Small intestine (tissue), 7 donors: ENCODE data around the gene CD44. TPM values are rescaled to one million over a fixed set of nuclear protein-coding genes. Genes with fewer than 3 reads are reported as not detected.

ENCODE experiments used
- DNase-seq, 2 donors: peaks; one replicate each; pipeline versions ENCODE4 v3.0.0 to v3.0.0-alpha.2; 2013
- FAIRE-seq: peaks from 2 replicates; lab custom pipeline; 2012; peaks lifted over from hg19 to GRCh38; lab: Jason Lieb, UNC
- H3K27ac ChIP-seq, 3 donors: one replicate each; pipeline ENCODE4 v1.5.1; 2013; ENCODE audit warnings: low read length in 2 of 3, mild to moderate bottlenecking in 2 of 3, control low read depth in 1 of 3, inconsistent platforms in 1 of 3, low read depth in 1 of 3, moderate library complexity in 1 of 3
- H3K27me3 ChIP-seq, 3 donors: one replicate each; pipeline ENCODE4 v1.6.1; 2013; ENCODE audit warnings: low read length in 3 of 3, inconsistent platforms in 1 of 3; ENCODE audit not compliant: control insufficient read depth in 3 of 3, insufficient read depth in 3 of 3
- H3K36me3 ChIP-seq, 3 donors: one replicate each; pipeline ENCODE4 v1.6.1; 2013; ENCODE audit warnings: low read length in 3 of 3, inconsistent platforms in 1 of 3, low read depth in 1 of 3, mild to moderate bottlenecking in 1 of 3, moderate library complexity in 1 of 3; ENCODE audit not compliant: control insufficient read depth in 3 of 3, insufficient read depth in 2 of 3
- H3K4me1 ChIP-seq, 3 donors: one replicate each; pipeline ENCODE4 v1.6.1; 2013; ENCODE audit warnings: low read length in 2 of 3, inconsistent platforms in 1 of 3, low read depth in 1 of 3, mild to moderate bottlenecking in 1 of 3, moderate library complexity in 1 of 3; ENCODE audit not compliant: control insufficient read depth in 3 of 3, insufficient read depth in 2 of 3
- H3K4me3 ChIP-seq, 3 donors: one replicate each; pipeline ENCODE4 v1.5.1; 2013; ENCODE audit warnings: low read length in 3 of 3, control low read depth in 1 of 3, inconsistent platforms in 1 of 3, low read depth in 1 of 3, mild to moderate bottlenecking in 1 of 3, moderate library complexity in 1 of 3
- H3K9me3 ChIP-seq, 2 donors: one replicate each; pipeline ENCODE4 v1.6.1; 2013; ENCODE audit warnings: low read depth in 1 of 2, low read length in 1 of 2; ENCODE audit not compliant: control insufficient read depth in 2 of 2, insufficient read depth in 1 of 2
- WGBS, 3 donors: extraction: QIAGEN DNeasy Blood & Tissue Kit; methylation state at CpG; one replicate each; pipeline ENCODE4 v1.1.7; 2013; 5-methylcytosine and 5-hydroxymethylcytosine counted together
- polyA plus RNA-seq, 4 donors: library from polyadenylated mRNA; stranded (reverse) in 3 of 4; unstranded in 1 of 4; fragments of 200-250 nt in 3 of 4; fragments of 120-200 nt in 1 of 4; gene quantifications; one replicate each; pipeline versions ENCODE4 v1.2.1 to v1.2.3, GENCODE V29; 2013
- donor health status: healthy with polysubstance abuse.
- donor health status: control.
- donor health status: control.
- donor health status: Bipolar disorder and iron deficiency.
- donor health status: healthy.

Gene CD44
- polyA plus RNA-seq, 4 donors = 5.4 to 89.6 (median 19.6) TPM

GRCh38 chr11:35160246-35160824 lies 21.4 kb downstream of the CD44 start:
- Histone ChIP-seq H3K27me3 (peaks cover 0 to 2% (median 0%) of the 10 kb centered on the region in 3 donors), H3K4me3 (no peak overlapping the region), H3K27ac (peak overlapping the region in 1 of 3 donors; percentile 2), H3K36me3 (peaks cover 0 to 3% (median 0%) of the 10 kb centered on the region in 3 donors), H3K4me1 (peaks cover 3 to 46% (median 4%) of the 10 kb centered on the region in 3 donors), H3K9me3 (no peaks in the 10 kb centered on the region)
- WGBS, 3 donors = 73 to 79% (median 74%) methylated on average over 7 of the region's 7 CpGs
- FAIRE-seq = no peak
- DNase-seq = no peak

DNA sequence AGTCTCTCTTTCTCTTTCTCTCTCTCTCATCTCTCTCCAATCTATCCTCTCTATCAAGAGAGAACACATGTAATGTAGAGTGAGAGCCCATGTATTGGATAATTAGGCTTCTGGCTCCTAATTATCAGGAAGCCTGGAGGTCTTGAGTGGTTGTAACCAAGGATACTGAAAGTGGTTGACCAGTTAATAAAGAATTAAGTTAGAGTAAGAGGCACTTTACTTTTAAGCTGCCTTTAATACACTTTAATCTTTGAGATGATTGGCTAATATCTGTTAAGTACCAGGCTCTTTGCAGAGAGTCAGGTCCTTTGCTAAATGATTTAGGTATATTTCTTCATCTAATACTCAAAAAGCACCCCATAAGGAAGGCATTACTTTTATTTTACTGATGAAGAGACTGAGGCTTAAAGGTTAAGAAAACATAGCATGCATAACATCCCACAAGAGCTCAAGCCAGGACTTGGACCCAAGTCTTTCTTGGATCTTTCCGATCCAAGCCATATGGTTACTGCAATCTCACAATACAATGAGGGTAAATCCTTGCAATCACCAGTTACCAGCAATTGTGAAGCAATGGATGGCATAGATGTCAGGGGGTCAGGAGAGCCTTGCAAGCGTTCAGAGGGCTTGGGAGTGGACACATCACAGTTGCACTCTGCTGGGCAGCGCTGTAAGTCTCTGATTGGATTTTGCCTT lies 22.1 kb downstream of the CD44 start:
- H3K4me3 ChIP-seq = no peak overlapping the region
- WGBS, 3 donors = 94 to 97% (median 96%) methylated on average over 3 of the region's 3 CpGs
- DNase-seq (no peak), FAIRE-seq (no peak)
- peaks cover 3 to 50% (median 4%) of the 10 kb centered on the region in 3 donors for H3K4me1 ChIP-seq
- H3K9me3 ChIP-seq = no peaks in the 10 kb centered on the region
- H3K27me3 ChIP-seq = peaks cover 0 to 2% (median 0%) of the 10 kb centered on the region in 3 donors
- no peak overlapping the region for H3K27ac ChIP-seq
- peaks cover 0 to 3% (median 0%) of the 10 kb centered on the region in 3 donors for H3K36me3 ChIP-seq

DNA sequence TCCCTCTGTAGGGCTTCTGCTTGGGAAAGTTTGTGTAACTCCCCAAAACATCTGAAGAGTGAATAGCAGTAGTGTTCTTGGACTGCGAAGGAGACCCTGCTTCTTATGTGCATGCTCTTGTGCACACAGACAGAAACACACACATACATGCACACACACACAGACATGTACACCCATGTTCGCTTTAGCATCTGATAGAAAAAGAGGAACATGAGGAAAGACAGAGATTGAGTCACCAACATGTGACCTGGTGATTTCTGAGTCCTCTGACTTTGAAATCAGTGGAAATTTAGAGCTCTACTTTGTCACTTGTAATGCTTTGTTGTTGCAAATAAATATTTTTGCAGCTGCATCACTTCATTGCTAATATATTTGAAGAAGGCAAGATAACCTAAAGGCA lies 23.8 kb downstream of the CD44 start:
- DNase-seq (no peak), FAIRE-seq (no peak)
- peaks cover 0 to 3% (median 0%) of the 10 kb centered on the region in 3 donors for H3K36me3 ChIP-seq
- peaks cover 0 to 2% (median 0%) of the 10 kb centered on the region in 3 donors for H3K27me3 ChIP-seq
- H3K4me3 ChIP-seq = no peak overlapping the region
- no peaks in the 10 kb centered on the region for H3K9me3 ChIP-seq
- 87 to 98% (median 96%) methylated on average over 2 of the region's 2 CpGs for WGBS, 3 donors
- peaks cover 3 to 59% (median 4%) of the 10 kb centered on the region in 3 donors for H3K4me1 ChIP-seq
- no peak overlapping the region for H3K27ac ChIP-seq

- no peak for DNase-seq
- Histone ChIP-seq H3K36me3 (peaks cover 0 to 3% (median 0%) of the 10 kb centered on the region in 3 donors), H3K27ac (peak overlapping the region in 1 of 3 donors; percentile 43), H3K9me3 (no peaks in the 10 kb centered on the region), H3K27me3 (no peaks in the 10 kb centered on the region), H3K4me3 (no peak overlapping the region), H3K4me1 (peaks cover 3 to 59% (median 4%) of the 10 kb centered on the region in 3 donors)
- 80 to 82% (median 81%) methylated on average over 2 of the region's 2 CpGs for WGBS, 3 donors
- no peak for FAIRE-seq
These were observed 24.2 kb downstream of the CD44 start for GRCh38 chr11:35163209-35163608.

GRCh38 chr11:35163702-35164496 lies 24.9 kb downstream of the CD44 start:
- Histone ChIP-seq H3K4me3 (no peak overlapping the region), H3K27me3 (no peaks in the 10 kb centered on the region), H3K9me3 (no peaks in the 10 kb centered on the region), H3K36me3 (peaks cover 0 to 3% (median 0%) of the 10 kb centered on the region in 3 donors), H3K4me1 (peaks cover 2 to 57% (median 3%) of the 10 kb centered on the region in 3 donors), H3K27ac (peak overlapping the region in 1 of 3 donors; percentile 55)
- FAIRE-seq (no peak), DNase-seq (peak in 1 of 2 donors; percentile 30)
- WGBS, 3 donors = 42 to 59% (median 53%) methylated on average over 3 of the region's 3 CpGs

DNA sequence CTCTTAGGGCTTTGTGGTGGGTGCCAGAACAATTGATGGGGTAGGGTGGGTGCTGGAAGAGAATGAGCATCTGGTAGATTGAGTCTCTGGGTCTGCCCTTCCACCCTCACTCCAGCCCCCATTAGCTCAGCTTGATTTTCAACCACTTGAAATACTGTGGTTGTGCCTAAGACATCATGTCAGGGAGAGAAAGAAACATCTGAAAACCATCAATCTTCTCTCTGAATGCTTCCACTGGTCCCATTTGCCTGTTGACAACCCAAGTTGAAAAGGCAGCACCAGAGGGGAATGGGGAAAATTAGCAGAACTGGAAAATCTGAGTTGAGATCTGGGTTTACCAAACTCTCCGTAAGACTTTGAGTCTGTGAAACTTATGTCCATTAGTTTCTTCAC lies 26.1 kb downstream of the CD44 start:
- no peaks in the 10 kb centered on the region for H3K27me3 ChIP-seq
- peaks cover 0 to 3% (median 0%) of the 10 kb centered on the region in 3 donors for H3K36me3 ChIP-seq
- DNase-seq (no peak), FAIRE-seq (no peak)
- 67 to 92% (median 87%) methylated on average over 1 of the region's 1 CpG for WGBS, 3 donors
- H3K4me1 ChIP-seq = peaks cover 0 to 50% (median 3%) of the 10 kb centered on the region in 3 donors
- peak overlapping the region in 2 of 3 donors; percentile 56 to 91 for H3K27ac ChIP-seq
- H3K4me3 ChIP-seq = no peak overlapping the region
- H3K9me3 ChIP-seq = no peaks in the 10 kb centered on the region

GRCh38 chr11:35165423-35166368 lies 26.7 kb downstream of the CD44 start:
- H3K27ac ChIP-seq = peak overlapping the region in 2 of 3 donors; percentile 69 to 94
- H3K4me3 ChIP-seq = no peak overlapping the region
- H3K9me3 ChIP-seq = no peaks in the 10 kb centered on the region
- FAIRE-seq (no peak), DNase-seq (peak in 1 of 2 donors; percentile 78)
- H3K4me1 ChIP-seq = peaks cover 0 to 52% (median 3%) of the 10 kb centered on the region in 3 donors
- 43 to 62% (median 46%) methylated on average over 8 of the region's 8 CpGs for WGBS, 3 donors
- no peaks in the 10 kb centered on the region for H3K27me3 ChIP-seq
- H3K36me3 ChIP-seq = peaks cover 0 to 3% (median 0%) of the 10 kb centered on the region in 3 donors
